Activated CD8-positive, alpha-beta T cell treated with anti-CD3 and anti-CD28 coated beads, Interleukin-2, amount 10 ng/mL, durations not matched to agents 7 days and 5 days (primary cell): ENCODE results near the gene ATXN1. TPM values are rescaled to one million over a fixed set of nuclear protein-coding genes. Genes with fewer than 3 reads are reported as not detected.

Source experiments
- ATAC-seq: fragments of 150-1000 bp; cut with Tn5 transposase; one replicate; pipeline ENCODE4 v1.10.0; 2021; ENCODE audit warnings: moderate library complexity
- CTCF ChIA-PET: fragments of 350-600 bp; sonication (Branson Sonifier 250); formaldehyde crosslinking; loops from one replicate; lab custom pipeline; 2021; ENCODE audit warnings: antibody characterized with exemption; lab: Charles Lee
- POLR2A ChIA-PET: fragments of 350-600 bp; sonication (Branson Sonifier 250); formaldehyde crosslinking; loops from one replicate; lab custom pipeline; 2021; ENCODE audit warnings: antibody characterized with exemption; lab: Charles Lee
- DNase-seq: peaks from one replicate; pipeline ENCODE4 v3.0.0-alpha.2; 2020
- H3K27ac Mint-ChIP-seq: one replicate; pipeline ENCODE4 v1.8.0; 2021; ENCODE audit warnings: mild to moderate bottlenecking, mixed read lengths
- H3K27me3 Mint-ChIP-seq: one replicate; pipeline ENCODE4 v1.8.0; 2021; ENCODE audit warnings: low read depth, mixed read lengths
- H3K36me3 Mint-ChIP-seq: one replicate; pipeline ENCODE4 v1.8.0; 2021; ENCODE audit warnings: low read depth, mixed read lengths
- H3K4me1 Mint-ChIP-seq: one replicate; pipeline ENCODE4 v1.8.0; 2021; ENCODE audit warnings: low read depth, mixed read lengths
- H3K4me3 Mint-ChIP-seq: one replicate; pipeline ENCODE4 v1.8.0; 2021; ENCODE audit warnings: mild to moderate bottlenecking, mixed read lengths
- H3K9me3 Mint-ChIP-seq: one replicate; pipeline ENCODE4 v1.8.0; 2022; ENCODE audit warnings: mixed read lengths; ENCODE audit not compliant: insufficient read depth
- total RNA-seq, 2 experiments: library from RNA; stranded (reverse); gene quantifications; one replicate each; pipeline ENCODE4 v1.2.3, GENCODE V29; 2021

The ATXN1 gene
- total RNA-seq, 2 experiments from 2014 or later: 36.7 to 42.9 TPM

- ChIA-PET CTCF (interaction anchor here (0.7 kb wide), 1 partner anchor 427 kb away, joined by 4 read pairs; no protein-coding TSS in a partner anchor), POLR2A (no interaction called here)
- DNase-seq (no peak), ATAC-seq (no peak)
- Mint-ChIP-seq H3K27ac (no peak overlapping the region), H3K27me3 (no peaks in the 10 kb centered on the region), H3K4me1 (peaks cover 9% of the 10 kb centered on the region), H3K36me3 (peaks cover 17% of the 10 kb centered on the region), H3K4me3 (no peak overlapping the region), H3K9me3 (no peaks in the 10 kb centered on the region)
Measured at GRCh38 chr6:16575655-16576054, 185.6 kb downstream of the ATXN1 start.

GRCh38 chr6:16572943-16573342, 188.3 kb downstream of the ATXN1 start:
- peaks cover 10% of the 10 kb centered on the region for H3K36me3 Mint-ChIP-seq
- H3K9me3 Mint-ChIP-seq: no peaks in the 10 kb centered on the region
- DNase-seq (no peak), ATAC-seq (no peak)
- no peak overlapping the region for H3K27ac Mint-ChIP-seq
- peaks cover 13% of the 10 kb centered on the region for H3K4me1 Mint-ChIP-seq
- CTCF ChIA-PET: no interaction called here
- no peaks in the 10 kb centered on the region for H3K27me3 Mint-ChIP-seq
- POLR2A ChIA-PET: no interaction called here
- H3K4me3 Mint-ChIP-seq: no peak overlapping the region

GRCh38 chr6:16572317-16572716, 188.9 kb downstream of the ATXN1 start:
- POLR2A ChIA-PET: no interaction called here
- no peak overlapping the region for H3K27ac Mint-ChIP-seq
- H3K4me3 Mint-ChIP-seq: no peak overlapping the region
- ATAC-seq (no peak), DNase-seq (no peak)
- peaks cover 13% of the 10 kb centered on the region for H3K4me1 Mint-ChIP-seq
- H3K27me3 Mint-ChIP-seq: no peaks in the 10 kb centered on the region
- H3K36me3 Mint-ChIP-seq: peaks cover 10% of the 10 kb centered on the region
- CTCF ChIA-PET: no interaction called here
- H3K9me3 Mint-ChIP-seq: no peaks in the 10 kb centered on the region

GRCh38 chr6:16570946-16571345, 190.3 kb downstream of the ATXN1 start:
- H3K4me1 Mint-ChIP-seq: peaks cover 13% of the 10 kb centered on the region
- H3K36me3 Mint-ChIP-seq: peaks cover 10% of the 10 kb centered on the region
- POLR2A ChIA-PET: no interaction called here
- ATAC-seq (no peak), DNase-seq (no peak)
- H3K4me3 Mint-ChIP-seq: no peak overlapping the region
- H3K27ac Mint-ChIP-seq: no peak overlapping the region
- no peaks in the 10 kb centered on the region for H3K9me3 Mint-ChIP-seq
- H3K27me3 Mint-ChIP-seq: no peaks in the 10 kb centered on the region
- CTCF ChIA-PET: interaction anchor here (1.2 kb wide), 1 partner anchor 30 kb away, joined by 4 read pairs; no protein-coding TSS in a partner anchor

GRCh38 chr6:16570221-16570553, 191.1 kb downstream of the ATXN1 start:
- POLR2A ChIA-PET: no interaction called here
- no peak for DNase-seq
- no peaks in the 10 kb centered on the region for H3K9me3 Mint-ChIP-seq
- peaks cover 10% of the 10 kb centered on the region for H3K36me3 Mint-ChIP-seq
- peaks cover 9% of the 10 kb centered on the region for H3K4me1 Mint-ChIP-seq
- no peak overlapping the region for H3K4me3 Mint-ChIP-seq
- no peak for ATAC-seq
- H3K27ac Mint-ChIP-seq: no peak overlapping the region
- no peaks in the 10 kb centered on the region for H3K27me3 Mint-ChIP-seq
- CTCF ChIA-PET: no interaction called here

- H3K4me3 Mint-ChIP-seq: no peak overlapping the region
- CTCF ChIA-PET: no interaction called here
- ATAC-seq: no peak
- H3K27me3 Mint-ChIP-seq: no peaks in the 10 kb centered on the region
- H3K36me3 Mint-ChIP-seq: peaks cover 8% of the 10 kb centered on the region
- POLR2A ChIA-PET: no interaction called here
- no peaks in the 10 kb centered on the region for H3K9me3 Mint-ChIP-seq
- no peak overlapping the region for H3K27ac Mint-ChIP-seq
- no peak for DNase-seq
- H3K4me1 Mint-ChIP-seq: peaks cover 6% of the 10 kb centered on the region
Measured at GRCh38 chr6:16568128-16568527, 193.1 kb downstream of the ATXN1 start.

- POLR2A ChIA-PET: no interaction called here
Measured at GRCh38 chr6:16567071-16567470, 194.2 kb downstream of the ATXN1 start.

GRCh38 chr6:16564436-16564835, 196.8 kb downstream of the ATXN1 start:
- Mint-ChIP-seq H3K36me3 (peaks cover 6% of the 10 kb centered on the region), H3K27me3 (no peaks in the 10 kb centered on the region), H3K4me3 (no peak overlapping the region), H3K4me1 (peaks cover under 1% of the 10 kb centered on the region), H3K9me3 (no peaks in the 10 kb centered on the region), H3K27ac (no peak overlapping the region)
- CTCF ChIA-PET: no interaction called here
- POLR2A ChIA-PET: no interaction called here
- DNase-seq: no peak
- no peak for ATAC-seq

More at GRCh38 chr6:16567071-16567470, 194.2 kb downstream of the ATXN1 start:
- peaks cover 8% of the 10 kb centered on the region for H3K36me3 Mint-ChIP-seq
- CTCF ChIA-PET: no interaction called here
- ATAC-seq: no peak
- DNase-seq: no peak
- H3K9me3 Mint-ChIP-seq: no peaks in the 10 kb centered on the region
- H3K27me3 Mint-ChIP-seq: no peaks in the 10 kb centered on the region
- peaks cover 5% of the 10 kb centered on the region for H3K4me1 Mint-ChIP-seq
- no peak overlapping the region for H3K4me3 Mint-ChIP-seq
- no peak overlapping the region for H3K27ac Mint-ChIP-seq

GRCh38 chr6:16563628-16564240, 197.5 kb downstream of the ATXN1 start:
- Mint-ChIP-seq H3K36me3 (peaks cover 4% of the 10 kb centered on the region), H3K27ac (no peak overlapping the region), H3K27me3 (no peaks in the 10 kb centered on the region), H3K9me3 (no peaks in the 10 kb centered on the region), H3K4me1 (no peaks in the 10 kb centered on the region), H3K4me3 (no peak overlapping the region)
- ChIA-PET POLR2A (interaction anchor here (0.7 kb wide), 1 partner anchor 154 kb away, joined by 3 read pairs; no protein-coding TSS in a partner anchor), CTCF (no interaction called here)
- no peak for ATAC-seq
- DNase-seq: no peak

- no peaks in the 10 kb centered on the region for H3K4me1 Mint-ChIP-seq
- ChIA-PET POLR2A (no interaction called here), CTCF (no interaction called here)
- no peak overlapping the region for H3K27ac Mint-ChIP-seq
- no peaks in the 10 kb centered on the region for H3K27me3 Mint-ChIP-seq
- ATAC-seq (no peak), DNase-seq (no peak)
- H3K9me3 Mint-ChIP-seq: no peaks in the 10 kb centered on the region
- H3K4me3 Mint-ChIP-seq: no peak overlapping the region
- peaks cover 3% of the 10 kb centered on the region for H3K36me3 Mint-ChIP-seq
Measured at GRCh38 chr6:16562498-16562897, 198.8 kb downstream of the ATXN1 start.

GRCh38 chr6:16559071-16559470, 202.2 kb downstream of the ATXN1 start:
- ATAC-seq (no peak), DNase-seq (no peak)
- Mint-ChIP-seq H3K4me3 (no peak overlapping the region), H3K36me3 (peaks cover 9% of the 10 kb centered on the region), H3K9me3 (no peaks in the 10 kb centered on the region), H3K27ac (no peak overlapping the region), H3K4me1 (no peaks in the 10 kb centered on the region), H3K27me3 (no peaks in the 10 kb centered on the region)
- ChIA-PET POLR2A (no interaction called here), CTCF (no interaction called here)

GRCh38 chr6:16555550-16555949, 205.7 kb downstream of the ATXN1 start:
- Mint-ChIP-seq H3K4me3 (no peak overlapping the region), H3K4me1 (no peaks in the 10 kb centered on the region), H3K27me3 (no peaks in the 10 kb centered on the region), H3K36me3 (peaks cover 7% of the 10 kb centered on the region), H3K9me3 (no peaks in the 10 kb centered on the region), H3K27ac (no peak overlapping the region)
- ATAC-seq (no peak), DNase-seq (no peak)
- ChIA-PET POLR2A (no interaction called here), CTCF (interaction anchor here (1.5 kb wide), 1 partner anchor 11 kb away, joined by 3 read pairs; no protein-coding TSS in a partner anchor)

- H3K27me3 Mint-ChIP-seq: no peaks in the 10 kb centered on the region
- H3K4me3 Mint-ChIP-seq: no peak overlapping the region
- H3K27ac Mint-ChIP-seq: no peak overlapping the region
- POLR2A ChIA-PET: no interaction called here
- no peaks in the 10 kb centered on the region for H3K4me1 Mint-ChIP-seq
- ATAC-seq (no peak), DNase-seq (no peak)
- CTCF ChIA-PET: no interaction called here
- H3K9me3 Mint-ChIP-seq: no peaks in the 10 kb centered on the region
- H3K36me3 Mint-ChIP-seq: peaks cover 7% of the 10 kb centered on the region
Measured at GRCh38 chr6:16553531-16553930, 207.7 kb downstream of the ATXN1 start.
